ENCODE measurements around the gene P4HTM.

The P4HTM gene

DNA sequence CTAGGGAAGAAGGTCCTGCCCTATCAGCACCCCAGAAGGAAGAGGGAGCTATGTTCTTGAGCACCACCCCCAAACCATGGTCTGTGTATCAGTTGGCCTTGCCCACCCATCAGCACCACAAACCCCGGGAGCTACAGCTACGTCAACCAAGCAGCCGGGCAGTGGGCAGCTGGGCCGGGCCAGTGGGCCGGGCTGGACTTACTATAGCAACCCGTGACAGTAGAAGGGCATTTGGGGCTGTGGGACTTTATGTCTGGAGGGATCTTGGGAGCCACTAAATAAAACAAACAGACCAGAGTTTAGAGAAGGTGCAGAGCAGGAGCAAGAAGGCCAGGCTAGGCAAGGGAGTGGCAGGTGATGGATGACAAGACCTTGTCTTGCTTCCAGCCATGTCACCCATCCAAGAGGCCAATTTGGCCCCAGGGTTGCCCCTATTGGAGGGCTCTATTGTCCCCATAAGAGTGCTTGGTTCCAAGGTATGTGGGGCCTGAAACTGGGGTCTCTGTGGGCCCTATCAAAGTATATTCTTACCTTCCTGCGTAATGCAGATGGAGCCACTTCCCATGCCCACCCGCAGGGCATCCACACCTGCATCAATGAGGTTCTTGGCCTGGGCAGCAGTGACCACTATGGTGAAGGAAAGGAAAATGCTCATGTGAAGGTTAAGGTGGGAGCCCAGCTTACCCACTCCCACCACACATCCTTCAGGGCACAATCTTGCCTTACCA lies 35.9 kb downstream of the P4HTM start:
- no peak for TF ChIP-seq ZFX (IDR thresholded peaks at IDR 0.05; ENCODE audit: borderline replicate concordance)
- TF ChIP-seq, protein P1, sequence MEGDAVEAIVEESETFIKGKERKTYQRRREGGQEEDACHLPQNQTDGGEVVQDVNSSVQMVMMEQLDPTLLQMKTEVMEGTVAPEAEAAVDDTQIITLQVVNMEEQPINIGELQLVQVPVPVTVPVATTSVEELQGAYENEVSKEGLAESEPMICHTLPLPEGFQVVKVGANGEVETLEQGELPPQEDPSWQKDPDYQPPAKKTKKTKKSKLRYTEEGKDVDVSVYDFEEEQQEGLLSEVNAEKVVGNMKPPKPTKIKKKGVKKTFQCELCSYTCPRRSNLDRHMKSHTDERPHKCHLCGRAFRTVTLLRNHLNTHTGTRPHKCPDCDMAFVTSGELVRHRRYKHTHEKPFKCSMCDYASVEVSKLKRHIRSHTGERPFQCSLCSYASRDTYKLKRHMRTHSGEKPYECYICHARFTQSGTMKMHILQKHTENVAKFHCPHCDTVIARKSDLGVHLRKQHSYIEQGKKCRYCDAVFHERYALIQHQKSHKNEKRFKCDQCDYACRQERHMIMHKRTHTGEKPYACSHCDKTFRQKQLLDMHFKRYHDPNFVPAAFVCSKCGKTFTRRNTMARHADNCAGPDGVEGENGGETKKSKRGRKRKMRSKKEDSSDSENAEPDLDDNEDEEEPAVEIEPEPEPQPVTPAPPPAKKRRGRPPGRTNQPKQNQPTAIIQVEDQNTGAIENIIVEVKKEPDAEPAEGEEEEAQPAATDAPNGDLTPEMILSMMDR (IDR thresholded peaks at IDR 0.05) = no peak
- H3K27ac ChIP-seq = peak overlapping the region; percentile 98

DNA sequence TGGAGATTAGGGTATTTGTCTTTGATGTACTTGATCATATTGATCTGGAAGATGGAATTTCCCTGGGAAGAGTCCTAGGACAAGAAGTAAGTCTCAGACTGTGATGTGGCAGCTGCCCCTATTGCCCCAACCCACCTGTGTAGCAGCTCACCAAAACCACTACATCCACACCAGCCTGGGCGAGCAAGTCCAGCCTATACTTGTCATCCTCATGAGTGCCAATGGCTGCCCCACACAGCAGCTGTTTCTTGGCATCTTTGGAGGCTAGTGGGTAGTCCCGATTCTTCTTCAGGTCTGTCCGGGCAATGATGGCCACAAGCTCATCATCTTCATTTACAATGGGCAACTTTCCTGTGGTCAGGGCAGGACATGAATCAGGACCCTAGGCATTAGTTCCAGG lies 36.5 kb downstream of the P4HTM start:
- TF ChIP-seq, protein P1 (IDR thresholded peaks at IDR 0.05) = no peak
- no peak for TF ChIP-seq ZFX (IDR thresholded peaks at IDR 0.05; ENCODE audit: borderline replicate concordance)
- H3K27ac ChIP-seq = peak overlapping the region; percentile 98

DNA sequence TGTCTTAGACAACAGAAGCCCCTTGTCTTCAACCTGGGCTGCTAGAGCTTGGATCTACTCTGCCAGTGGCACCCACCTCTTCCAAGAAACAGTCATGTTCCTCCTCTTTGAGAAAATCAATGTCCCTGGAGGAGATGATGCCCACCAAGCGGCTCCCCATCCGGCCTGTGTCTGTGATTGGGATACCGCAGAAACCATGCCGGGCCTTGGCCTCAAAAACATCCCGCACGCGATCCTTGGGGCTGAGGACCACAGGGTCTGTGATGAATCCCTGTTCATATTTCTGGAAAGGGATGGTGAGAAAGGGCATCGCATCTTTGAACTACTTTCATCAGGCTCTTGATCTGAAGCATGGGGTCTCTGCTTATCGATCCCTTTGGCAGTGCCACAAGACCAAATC lies 37.6 kb downstream of the P4HTM start:
- H3K27ac ChIP-seq = peak overlapping the region; percentile 98
- TF ChIP-seq, protein P1 (IDR thresholded peaks at IDR 0.05) = no peak
- no peak for TF ChIP-seq ZFX (IDR thresholded peaks at IDR 0.05; ENCODE audit: borderline replicate concordance)

DNA sequence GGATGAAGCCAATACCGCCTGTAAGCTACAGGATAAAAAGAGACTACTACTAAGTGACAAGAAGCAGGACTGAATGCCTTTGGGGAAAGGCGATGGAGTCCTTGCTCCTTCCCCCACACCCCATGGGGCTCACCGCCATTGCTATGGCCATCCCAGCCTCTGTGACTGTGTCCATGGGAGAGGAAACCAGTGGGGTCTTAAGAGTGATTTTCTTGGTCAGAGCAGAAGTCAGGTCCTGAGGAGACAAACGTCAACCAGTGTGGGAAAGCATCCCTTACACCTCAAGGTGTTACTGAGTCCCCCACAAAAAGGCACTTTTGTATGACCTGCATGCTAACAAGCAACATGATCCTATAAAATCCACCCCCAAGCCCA lies 38.2 kb downstream of the P4HTM start:
- H3K27ac ChIP-seq = peak overlapping the region; percentile 98
- TF ChIP-seq, protein P1 (IDR thresholded peaks at IDR 0.05) = no peak
- TF ChIP-seq ZFX (IDR thresholded peaks at IDR 0.05; ENCODE audit: borderline replicate concordance) = no peak

DNA sequence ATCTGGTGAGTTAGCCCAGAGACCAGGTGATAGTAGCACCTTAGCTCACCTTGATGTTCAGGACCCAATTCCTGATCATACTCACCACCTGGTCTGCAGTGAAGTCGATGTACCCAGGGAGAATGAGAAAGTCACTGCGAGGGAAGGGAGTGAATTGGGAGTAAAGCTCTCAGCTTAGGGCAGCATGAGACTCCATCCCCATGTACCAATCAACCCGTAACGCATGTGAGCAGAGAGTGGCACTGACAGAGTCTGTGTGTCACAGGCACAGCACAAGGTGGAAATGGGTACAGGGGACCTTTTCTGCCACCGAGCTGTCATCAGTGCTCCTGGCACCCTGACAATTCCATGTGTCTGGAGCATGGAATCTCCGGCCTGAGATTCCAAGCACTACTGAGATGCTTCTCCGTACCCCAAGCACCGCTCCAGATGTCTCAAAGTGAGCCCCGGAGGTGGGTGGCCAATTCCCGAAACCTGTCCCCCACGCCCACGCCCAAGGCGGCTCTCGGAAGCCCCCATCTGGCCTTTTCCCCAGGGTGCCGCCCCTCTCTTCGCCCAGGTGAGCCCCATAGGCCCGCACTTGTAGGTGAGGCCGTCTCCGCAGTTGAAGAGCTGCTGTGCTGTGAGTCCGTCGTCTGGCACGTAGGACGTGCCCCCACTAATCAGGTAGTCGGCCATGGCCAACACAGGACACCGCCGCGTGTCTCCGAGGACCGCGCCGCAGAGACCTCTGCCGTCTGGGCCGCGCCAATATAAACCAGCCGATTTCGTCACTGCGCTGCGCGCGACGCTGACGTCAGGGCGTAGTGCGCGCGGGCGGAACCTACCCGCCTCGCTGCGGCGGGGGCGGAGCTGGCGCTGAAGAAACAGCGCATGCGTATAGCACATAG lies 38.9 kb downstream of the P4HTM start, which contains the start of gene IMPDH2:
Gene IMPDH2, minus strand, starts transcription at position 726 of the 890 bp plus-strand sequence. Its CDS starts 48 bp downstream, at position 678.
- TF ChIP-seq ZFX (IDR thresholded peaks at IDR 0.05; ENCODE audit: borderline replicate concordance) = no peak
- TF ChIP-seq, protein P1 (IDR thresholded peaks at IDR 0.05) = no peak
- H3K27ac ChIP-seq = peak within 1 kb of the TSS; percentile 98

DNA sequence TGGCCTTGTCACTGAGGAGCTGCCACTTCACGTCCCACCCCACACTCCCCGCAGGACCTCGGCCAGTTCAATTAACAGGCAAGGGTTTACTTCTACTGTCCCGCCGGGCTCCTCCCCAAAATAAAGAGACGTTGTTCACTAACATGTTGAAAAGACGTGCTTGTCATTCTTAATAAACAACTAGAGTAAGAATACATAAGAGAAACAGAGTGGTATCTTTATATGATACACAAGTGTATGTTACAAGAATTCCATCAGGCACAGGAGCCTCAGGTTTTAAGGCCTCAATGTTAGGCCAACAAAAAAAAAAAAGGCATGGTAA lies 39.5 kb downstream of the P4HTM start:
- TF ChIP-seq, protein P1 (IDR thresholded peaks at IDR 0.05) = no peak
- no peak for TF ChIP-seq ZFX (IDR thresholded peaks at IDR 0.05; ENCODE audit: borderline replicate concordance)
- peak overlapping the region; percentile 98 for H3K27ac ChIP-seq

DNA sequence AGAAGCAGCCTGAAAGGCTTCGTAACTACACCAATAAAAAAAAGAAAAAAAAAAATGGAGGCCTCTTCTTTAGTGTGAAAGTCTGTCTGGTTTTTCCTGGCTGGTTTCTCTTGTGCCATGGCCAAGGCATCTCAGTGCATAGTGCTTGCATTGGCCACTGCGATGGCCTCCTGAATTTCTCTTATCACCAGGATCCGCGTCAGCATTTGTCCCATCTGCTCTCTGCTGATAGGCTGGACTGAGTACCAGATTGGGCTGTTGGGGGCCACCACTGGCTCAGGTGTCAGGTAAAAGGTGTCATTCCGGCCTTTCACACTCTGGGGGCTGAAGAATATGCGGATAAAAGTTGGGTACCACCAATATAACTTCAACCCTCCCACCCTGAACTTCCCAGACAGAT lies 40.3 kb downstream of the P4HTM start:
- no peak for TF ChIP-seq ZFX (IDR thresholded peaks at IDR 0.05; ENCODE audit: borderline replicate concordance)
- TF ChIP-seq, protein P1 (IDR thresholded peaks at IDR 0.05) = no peak

More for the DNA sequence above, 40.3 kb downstream of the P4HTM start:
- peak overlapping the region; percentile 98 for H3K27ac ChIP-seq

Measured in 22Rv1 (cell line).